ENCODE data around the gene TJP2.

DNA sequence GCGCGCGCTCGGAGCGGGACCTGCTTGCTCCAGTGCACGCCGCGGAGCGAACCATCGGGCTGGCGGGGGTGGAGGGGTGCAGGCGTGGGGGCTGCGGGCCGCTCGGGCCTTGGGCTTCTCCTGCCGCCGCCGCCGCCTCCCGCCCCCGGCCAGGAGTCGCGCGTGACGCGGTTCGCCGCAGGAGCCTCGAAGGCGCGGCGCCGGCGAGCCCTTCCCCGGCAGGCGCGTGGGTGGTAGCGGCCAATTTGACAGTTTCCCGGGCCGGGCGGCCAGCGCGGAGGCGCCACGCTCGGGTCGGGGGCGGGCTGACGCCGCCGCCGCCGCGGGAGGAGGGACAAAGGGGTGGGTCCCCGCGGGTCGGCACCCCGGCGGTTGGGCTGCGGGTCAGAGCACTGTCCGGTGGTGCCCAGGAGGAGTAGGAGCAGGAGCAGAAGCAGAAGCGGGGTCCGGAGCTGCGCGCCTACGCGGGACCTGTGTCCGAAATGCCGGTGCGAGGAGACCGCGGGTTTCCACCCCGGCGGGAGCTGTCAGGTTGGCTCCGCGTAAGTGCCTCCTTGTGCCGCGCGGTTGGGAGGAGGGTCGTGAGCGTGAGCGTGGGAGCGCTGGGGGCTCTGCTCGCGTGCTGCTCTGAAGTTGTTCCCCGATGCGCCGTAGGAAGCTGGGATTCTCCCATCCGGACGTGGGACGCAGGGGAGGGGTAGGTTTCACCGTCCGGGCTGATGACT is at the start of gene TJP2:
- no peak for TF ChIP-seq POLR2AphosphoS5 (IDR thresholded peaks at IDR 0.05)
- TF ChIP-seq CTCF (IDR thresholded peaks at IDR 0.05) = no peak

All from suprapubic skin (tissue), 3 donors.